SK-N-SH (cell line): Measurements from ENCODE around the gene RNF180. TPM values are rescaled to one million over a fixed set of nuclear protein-coding genes. Genes with fewer than 3 reads are reported as not detected.
"Not testable (repeated sequence)": the region's sequence is repeated elsewhere in the genome, so short reads cannot be mapped to it uniquely, and the experiment has no call there.

Source experiments
- CTCF ChIA-PET: fragments of 300-600, 350-600 bp; formaldehyde crosslinking; extraction: SDS; loops from one replicate; lab custom pipeline; 2021; lab: Yijun Ruan, JAX
- POLR2A ChIA-PET: fragments of 350-600 bp; sonication (Branson Sonifier 250); formaldehyde crosslinking; extraction: SDS; loops from one replicate; lab custom pipeline; 2020; ENCODE audit warnings: antibody characterized with exemption, inconsistent platforms; lab: Yijun Ruan, JAX
- DNase-seq: peaks from one replicate; pipeline ENCODE4 v3.0.0; 2012
- H2AFZ ChIP-seq: fragments of 200-600 bp; sonication (generic); 2 replicates; pipeline ENCODE4 v1.8.1; 2016; ENCODE audit warnings: antibody characterized with exemption, mild to moderate bottlenecking, low read depth
- H3F3A ChIP-seq: fragments of 200-600 bp; sonication (generic); replicated peaks from 2 replicates; pipeline ENCODE3; 2016; ENCODE audit warnings: antibody characterized with exemption, mild to moderate bottlenecking; ENCODE audit not compliant: insufficient read depth
- H3K27ac ChIP-seq, 2 experiments: fragments of 200-500 bp in 1 of 2; fragments of 200-600 bp in 1 of 2; sonication (Bioruptor generic) in 1 of 2; sonication (generic), shearing (Covaris generic) in 1 of 2; 2 replicates each; pipeline versions ENCODE4 v1.5.1 to v1.6.1; 2014 to 2016; ENCODE audit warnings: low read depth in 2 of 2, inconsistent platforms in 1 of 2, low read length in 1 of 2, mild to moderate bottlenecking in 1 of 2, mixed read lengths in 1 of 2
- H3K27me3 ChIP-seq: fragments of 200-600 bp; sonication (generic), shearing (Covaris generic); 2 replicates; pipeline ENCODE4 v1.6.1; 2016; ENCODE audit warnings: mixed run types; ENCODE audit not compliant: insufficient read depth
- H3K36me3 ChIP-seq, 2 experiments: fragments of 200-500 bp in 1 of 2; fragments of 200-600 bp in 1 of 2; sonication (Bioruptor generic) in 1 of 2; sonication (generic) in 1 of 2; replicated peaks in 1 of 2; 2 replicates each; pipeline versions ENCODE3 to v1.5.1; 2014 to 2016; ENCODE audit warnings: low read length in 1 of 2, mild to moderate bottlenecking in 1 of 2; ENCODE audit not compliant: insufficient read depth in 2 of 2, control insufficient read depth in 1 of 2
- H3K4me1 ChIP-seq, 2 experiments: fragments of 200-500 bp in 1 of 2; fragments of 200-600 bp in 1 of 2; sonication (Bioruptor generic) in 1 of 2; sonication (generic), shearing (Covaris generic) in 1 of 2; 2 replicates each; pipeline versions ENCODE4 v1.5.1 to v1.6.1; 2014 to 2016; ENCODE audit warnings: low read depth in 1 of 2, low read length in 1 of 2, mixed run types in 1 of 2; ENCODE audit not compliant: insufficient read depth in 2 of 2, control insufficient read depth in 1 of 2
- H3K4me2 ChIP-seq: fragments of 200-600 bp; sonication (generic), shearing (Covaris generic); 2 replicates; pipeline ENCODE4 v1.6.1; 2017; ENCODE audit warnings: mixed run types
- H3K4me3 ChIP-seq, 2 experiments: fragments of 200-500 bp in 1 of 2; fragments of 200-600 bp in 1 of 2; sonication (Bioruptor generic) in 1 of 2; sonication (generic), shearing (Covaris generic) in 1 of 2; 2 replicates each; pipeline versions ENCODE4 v1.5.1 to v1.8.1; 2014 to 2016; ENCODE audit warnings: low read depth in 2 of 2, inconsistent platforms in 1 of 2, low read length in 1 of 2, mild to moderate bottlenecking in 1 of 2, mixed read lengths in 1 of 2, moderate library complexity in 1 of 2
- H3K79me2 ChIP-seq: fragments of 200-600 bp; sonication (generic); 2 replicates; pipeline ENCODE4 v1.8.1; 2017; ENCODE audit warnings: mild to moderate bottlenecking; ENCODE audit not compliant: insufficient read depth
- H3K9ac ChIP-seq: fragments of 200-600 bp; sonication (generic); 2 replicates; pipeline ENCODE4 v1.6.1; 2017; ENCODE audit warnings: mixed run types
- H3K9me2 ChIP-seq: fragments of 200-600 bp; sonication (generic); 2 replicates; pipeline ENCODE4 v1.6.1; 2017; ENCODE audit warnings: mixed run types
- H3K9me3 ChIP-seq: fragments of 200-600 bp; sonication (generic); 2 replicates; pipeline ENCODE4 v1.6.1; 2017; ENCODE audit warnings: mixed run types, mild to moderate bottlenecking, moderate library complexity
- H4K20me1 ChIP-seq: fragments of 200-600 bp; sonication (generic); 2 replicates; pipeline ENCODE4 v1.6.1; 2017; ENCODE audit warnings: mild to moderate bottlenecking, mixed run types; ENCODE audit not compliant: insufficient read depth
- CHD2 ChIP-seq: fragments of 150-350 bp; IDR thresholded peaks from 2 replicates; pipeline ENCODE4 v1.6.1; 2018; ENCODE audit warnings: low read length; ENCODE audit not compliant: partially characterized antibody
- EP300 ChIP-seq, 2 experiments: IDR thresholded peaks; 2 replicates each; pipeline versions ENCODE4 v1.4.0 to v1.6.1; 2012; ENCODE audit warnings: borderline replicate concordance in 1 of 2, low read depth in 1 of 2, low read length in 1 of 2
- EZH2phosphoT487 ChIP-seq: fragments of 200-600 bp; sonication (generic); IDR thresholded peaks from 2 replicates; pipeline ENCODE4 v1.6.1; 2017; ENCODE audit warnings: low read depth, mixed run types, mild to moderate bottlenecking, antibody characterized with exemption, moderate library complexity, borderline replicate concordance
- FOSL2 ChIP-seq: IDR thresholded peaks from 2 replicates; pipeline ENCODE4 v1.4.0; 2012; ENCODE audit warnings: low read depth, mild to moderate bottlenecking, moderate library complexity, borderline replicate concordance
- FOXJ3 ChIP-seq: sonication (generic); formaldehyde crosslinking; IDR thresholded peaks from 2 replicates; pipeline ENCODE4 v1.5.1; 2020; ENCODE audit warnings: mild to moderate bottlenecking, missing genetic modification reagents
- GABPA ChIP-seq: IDR thresholded peaks from 2 replicates; pipeline ENCODE4 v1.4.0; 2012; ENCODE audit warnings: low read depth, mild to moderate bottlenecking
- GATA2 ChIP-seq: sonication (generic); formaldehyde crosslinking; IDR thresholded peaks from 2 replicates; pipeline ENCODE4 v1.5.0; 2020; ENCODE audit warnings: mild to moderate bottlenecking, missing genetic modification reagents
- RXRA ChIP-seq: IDR thresholded peaks from 2 replicates; pipeline ENCODE4 v1.4.0; 2012; ENCODE audit warnings: low read depth, mild to moderate bottlenecking, borderline replicate concordance
- SMC3 ChIP-seq: IDR thresholded peaks from 2 replicates; pipeline ENCODE4 v1.6.1; 2012; ENCODE audit warnings: low read depth, low read length, improper control_type of control experiment
- YY1 ChIP-seq: IDR thresholded peaks from 2 replicates; pipeline ENCODE4 v1.4.0; 2012; ENCODE audit warnings: low read depth, mild to moderate bottlenecking
- WGBS: methylation state at CpG from one replicate; pipeline ENCODE4 v1.1.6; 2017; ENCODE audit warnings: low lambda C conversion rate; 5-methylcytosine and 5-hydroxymethylcytosine counted together
- polyA plus RNA-seq, 3 experiments: library from polyadenylated mRNA; depleted of rRNA; stranded (reverse); fragments of >200 nt; gene quantifications; 2 replicates each; pipeline ENCODE4 v1.2.3, GENCODE V29; 2012
- TF ChIP-seq, protein P1 (sequence below): fragments of 150-350 bp; IDR thresholded peaks from 2 replicates; pipeline ENCODE4 v1.6.1; 2016; ENCODE audit warnings: mild to moderate bottlenecking, low read depth, low read length

Gene RNF180
- polyA plus RNA-seq, 1 of the 3 experiments (the other 2 are of a cell fraction) = 0.02 TPM

DNA sequence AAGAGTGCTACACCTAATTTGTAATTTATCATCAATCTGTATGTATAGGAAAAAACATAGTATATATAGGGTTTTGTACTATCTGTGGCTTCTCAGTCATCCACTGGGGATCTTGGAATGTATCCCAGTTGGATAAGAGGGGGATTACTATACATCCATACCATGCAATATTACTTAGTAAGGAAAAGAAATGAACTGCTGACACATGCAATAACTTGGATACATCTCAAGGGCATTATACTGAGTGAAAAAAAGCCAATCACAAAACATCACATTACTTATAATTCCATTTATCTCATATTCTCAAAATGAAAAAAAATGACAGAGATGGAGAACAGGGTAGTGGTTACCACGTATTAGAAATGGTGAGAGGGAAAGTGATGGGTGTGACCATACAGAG, 231.9 kb downstream of the RNF180 start (continued):
- TF ChIP-seq SMC3 (no peak), FOSL2 (no peak)
- TF ChIP-seq, protein P1, sequence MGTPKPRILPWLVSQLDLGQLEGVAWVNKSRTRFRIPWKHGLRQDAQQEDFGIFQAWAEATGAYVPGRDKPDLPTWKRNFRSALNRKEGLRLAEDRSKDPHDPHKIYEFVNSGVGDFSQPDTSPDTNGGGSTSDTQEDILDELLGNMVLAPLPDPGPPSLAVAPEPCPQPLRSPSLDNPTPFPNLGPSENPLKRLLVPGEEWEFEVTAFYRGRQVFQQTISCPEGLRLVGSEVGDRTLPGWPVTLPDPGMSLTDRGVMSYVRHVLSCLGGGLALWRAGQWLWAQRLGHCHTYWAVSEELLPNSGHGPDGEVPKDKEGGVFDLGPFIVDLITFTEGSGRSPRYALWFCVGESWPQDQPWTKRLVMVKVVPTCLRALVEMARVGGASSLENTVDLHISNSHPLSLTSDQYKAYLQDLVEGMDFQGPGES = no peak

DNA sequence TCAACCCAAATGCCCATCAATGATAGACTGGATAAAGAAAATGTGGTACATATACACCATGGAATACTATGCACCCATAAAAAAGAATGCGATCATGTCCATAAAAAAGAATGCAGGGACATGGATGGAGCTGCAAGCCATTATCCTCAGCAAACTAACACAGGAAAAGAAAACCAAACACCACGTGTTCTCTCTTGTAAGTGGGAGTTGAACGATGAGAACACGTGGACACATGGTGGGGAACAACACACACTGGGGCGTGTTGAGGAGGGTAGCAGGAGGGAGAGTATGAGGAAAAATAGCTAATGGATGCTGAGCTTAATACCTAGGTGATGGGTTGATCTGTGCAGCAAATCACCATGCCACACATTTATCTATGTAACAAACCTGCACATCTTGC, 233.1 kb downstream of the RNF180 start:
- H3K9me2 ChIP-seq, H2AFZ ChIP-seq, CTCF ChIA-PET, H3K4me2 ChIP-seq, H3K4me3 ChIP-seq, H3F3A ChIP-seq, DNase-seq, H3K9ac ChIP-seq, H4K20me1 ChIP-seq, H3K79me2 ChIP-seq, H3K36me3 ChIP-seq, H3K27me3 ChIP-seq, POLR2A ChIA-PET, H3K27ac ChIP-seq, H3K4me1 ChIP-seq, H3K9me3 ChIP-seq: not testable (repeated sequence)
- 12% methylated on average over 5 of the region's 5 CpGs for WGBS

DNA sequence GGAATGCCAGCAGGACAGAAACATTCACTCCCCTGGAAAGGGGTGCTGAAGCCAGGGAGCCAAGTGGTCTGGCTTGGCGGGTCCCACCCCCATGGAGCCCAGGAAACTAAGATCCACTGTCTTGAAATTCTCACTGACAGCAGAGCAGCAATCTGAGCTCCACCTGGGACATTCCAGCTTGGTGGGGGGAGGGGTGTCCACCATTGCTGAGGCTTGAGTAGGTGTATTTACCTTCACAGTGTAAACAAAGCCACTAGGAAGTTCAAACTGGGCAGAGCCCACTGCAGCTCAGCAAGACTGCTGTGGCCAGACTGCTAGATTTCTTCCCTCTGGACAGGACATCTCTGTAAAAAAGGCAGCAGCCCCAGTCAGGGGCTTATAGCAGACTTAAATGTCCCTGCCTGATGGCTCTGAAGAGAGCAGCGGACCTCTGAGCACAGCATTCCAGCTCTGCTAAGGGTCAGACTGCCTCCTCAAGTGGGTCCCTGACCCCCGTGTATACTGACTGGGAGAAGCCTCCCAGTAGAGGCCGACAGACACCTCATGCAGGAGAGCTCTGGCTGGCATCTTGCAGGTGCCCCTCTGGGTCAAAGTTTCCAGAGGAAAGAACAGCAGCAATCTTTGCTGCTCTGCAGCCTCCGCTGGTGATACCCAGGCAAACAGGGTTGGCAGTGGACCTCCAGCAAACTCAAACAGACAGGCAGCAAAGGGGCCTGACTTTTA, 241.6 kb downstream of the RNF180 start:
- H3K27me3 ChIP-seq, H3K79me2 ChIP-seq, DNase-seq, H3F3A ChIP-seq, H3K27ac ChIP-seq, H3K4me1 ChIP-seq, H3K9ac ChIP-seq, POLR2A ChIA-PET, H3K9me2 ChIP-seq, H3K9me3 ChIP-seq, H2AFZ ChIP-seq, H3K4me3 ChIP-seq, H4K20me1 ChIP-seq, H3K36me3 ChIP-seq, H3K4me2 ChIP-seq: not testable (repeated sequence)
- CTCF ChIA-PET = interaction anchor here (2.8 kb wide), 1 partner anchor 205 kb away, joined by 7 read pairs; no protein-coding TSS in a partner anchor
- 0% methylated on average over 4 of the region's 5 CpGs for WGBS

DNA sequence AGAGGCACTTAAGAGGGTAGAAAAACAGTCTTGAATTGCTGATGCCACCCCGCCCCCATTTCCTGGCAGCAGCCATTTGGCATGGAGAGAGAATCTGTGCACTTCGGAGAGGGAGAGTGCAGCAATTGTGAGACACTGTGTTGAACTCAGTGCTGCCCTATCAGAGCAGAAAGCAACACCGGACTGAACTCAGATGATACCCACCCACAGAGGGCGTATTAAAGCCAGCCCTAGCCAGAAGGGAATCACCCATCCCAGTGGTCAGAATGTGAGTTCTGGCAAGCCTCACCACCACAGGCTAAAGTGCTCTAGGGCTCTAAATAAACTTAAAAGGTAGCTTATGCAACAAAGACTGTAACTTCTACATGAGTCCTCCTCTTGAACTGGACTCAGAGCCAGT, 251.7 kb downstream of the RNF180 start:
- TF ChIP-seq GABPA (no peak), EZH2phosphoT487 (no peak), YY1 (no peak), EP300 (IDR thresholded peaks at IDR 0.05; ENCODE audit: borderline replicate concordance in 1 of 2, low read depth in 1 of 2, low read length in 1 of 2) (no peak), RXRA (no peak), GATA2 (CRISPR knock-in tag) (no peak), CHD2 (no peak), FOXJ3 (CRISPR knock-in tag) (no peak)
- no peak overlapping the region for H3K9ac ChIP-seq
- DNase-seq = no peak
- no peaks in the 10 kb centered on the region for H3K9me3 ChIP-seq
- no peaks in the 10 kb centered on the region for H3K4me1 ChIP-seq
- no peaks in the 10 kb centered on the region for H3K36me3 ChIP-seq
- no peaks in the 10 kb centered on the region for H3K9me2 ChIP-seq
- H3K27ac ChIP-seq = no peak overlapping the region
- H4K20me1 ChIP-seq = no peaks in the 10 kb centered on the region
- CTCF ChIA-PET = no interaction called here
- H3K4me3 ChIP-seq = no peak overlapping the region
- no peaks in the 10 kb centered on the region for H3K79me2 ChIP-seq
- 6% methylated on average over 4 of the region's 4 CpGs for WGBS
- POLR2A ChIA-PET = no interaction called here
- H3K27me3 ChIP-seq = no peaks in the 10 kb centered on the region
- no peak overlapping the region for H2AFZ ChIP-seq
- H3F3A ChIP-seq = peaks cover 4% of the 10 kb centered on the region
- no peak overlapping the region for H3K4me2 ChIP-seq
